Ovary (tissue), 3 donors: Measurements from ENCODE around the gene MAGEA2.

Source experiments
- EP300 ChIP-seq: sonication (generic); formaldehyde crosslinking; IDR thresholded peaks from one replicate; pipeline ENCODE4 v1.6.1; 2017; ENCODE audit warnings: antibody characterized with exemption
- POLR2A ChIP-seq: fragments of 450-650 bp; IDR thresholded peaks from one replicate; pipeline ENCODE4 v1.6.1; 2017; ENCODE audit warnings: antibody characterized with exemption, mild to moderate bottlenecking, moderate library complexity
- TF ChIP-seq, protein P1 (sequence below), 3 donors: fragments of 450-650 bp in 2 of 3; fragments of 200-600 bp in 1 of 3; IDR thresholded peaks; one replicate each; pipeline versions ENCODE4 v1.5.1 to v1.8.0; 2016 to 2022; ENCODE audit warnings: antibody characterized with exemption in 3 of 3, mild to moderate bottlenecking in 1 of 3
- donor health status: DM: no; HTN: no; CAD: no.

DNA sequence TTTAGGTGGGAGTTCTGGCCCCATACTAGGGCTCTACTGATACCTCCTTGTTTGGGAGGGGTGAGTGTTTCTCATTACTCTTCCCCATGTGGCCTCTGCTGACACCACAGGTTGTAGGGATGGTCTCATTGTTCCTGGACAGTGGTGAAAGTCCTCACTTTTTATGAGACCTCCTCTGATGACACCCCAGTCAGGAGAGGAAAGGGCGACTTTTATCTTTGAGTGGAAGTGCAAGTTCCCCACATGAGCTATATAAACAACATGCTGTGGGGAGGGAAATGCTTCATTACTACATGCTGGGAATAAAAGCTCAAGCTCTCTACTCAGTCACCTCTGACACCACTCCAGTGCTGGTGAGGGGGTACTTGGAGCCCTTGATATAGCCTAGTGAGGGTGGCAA, 45.3 kb upstream of the MAGEA2 start:
- TF ChIP-seq, protein P1, sequence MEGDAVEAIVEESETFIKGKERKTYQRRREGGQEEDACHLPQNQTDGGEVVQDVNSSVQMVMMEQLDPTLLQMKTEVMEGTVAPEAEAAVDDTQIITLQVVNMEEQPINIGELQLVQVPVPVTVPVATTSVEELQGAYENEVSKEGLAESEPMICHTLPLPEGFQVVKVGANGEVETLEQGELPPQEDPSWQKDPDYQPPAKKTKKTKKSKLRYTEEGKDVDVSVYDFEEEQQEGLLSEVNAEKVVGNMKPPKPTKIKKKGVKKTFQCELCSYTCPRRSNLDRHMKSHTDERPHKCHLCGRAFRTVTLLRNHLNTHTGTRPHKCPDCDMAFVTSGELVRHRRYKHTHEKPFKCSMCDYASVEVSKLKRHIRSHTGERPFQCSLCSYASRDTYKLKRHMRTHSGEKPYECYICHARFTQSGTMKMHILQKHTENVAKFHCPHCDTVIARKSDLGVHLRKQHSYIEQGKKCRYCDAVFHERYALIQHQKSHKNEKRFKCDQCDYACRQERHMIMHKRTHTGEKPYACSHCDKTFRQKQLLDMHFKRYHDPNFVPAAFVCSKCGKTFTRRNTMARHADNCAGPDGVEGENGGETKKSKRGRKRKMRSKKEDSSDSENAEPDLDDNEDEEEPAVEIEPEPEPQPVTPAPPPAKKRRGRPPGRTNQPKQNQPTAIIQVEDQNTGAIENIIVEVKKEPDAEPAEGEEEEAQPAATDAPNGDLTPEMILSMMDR (IDR thresholded peaks at IDR 0.05): no peak
- no peak for TF ChIP-seq EP300
- no peak for TF ChIP-seq POLR2A
